HG02970 (cell line): ENCODE data around the gene HS6ST1.
"Not testable (repeated sequence)": the region's sequence is repeated elsewhere in the genome, so short reads cannot be mapped to it uniquely, and the experiment has no call there.

ENCODE experiments used
- ATAC-seq: cut with Tn5 transposase; IDR thresholded peaks from one replicate; pipeline ENCODE4 v1.9.1; 2021; ENCODE audit warnings: mild to moderate bottlenecking, moderate library complexity, moderate number of reproducible peaks; ENCODE audit not compliant: unreplicated experiment, low FRiP score

HS6ST1 gene

GRCh38 chr2:128270672-128271596 is 47.7 kb downstream of the HS6ST1 start:
- no peak for ATAC-seq

GRCh38 chr2:128269990-128270671 is 48.5 kb downstream of the HS6ST1 start:
- no peak for ATAC-seq

DNA sequence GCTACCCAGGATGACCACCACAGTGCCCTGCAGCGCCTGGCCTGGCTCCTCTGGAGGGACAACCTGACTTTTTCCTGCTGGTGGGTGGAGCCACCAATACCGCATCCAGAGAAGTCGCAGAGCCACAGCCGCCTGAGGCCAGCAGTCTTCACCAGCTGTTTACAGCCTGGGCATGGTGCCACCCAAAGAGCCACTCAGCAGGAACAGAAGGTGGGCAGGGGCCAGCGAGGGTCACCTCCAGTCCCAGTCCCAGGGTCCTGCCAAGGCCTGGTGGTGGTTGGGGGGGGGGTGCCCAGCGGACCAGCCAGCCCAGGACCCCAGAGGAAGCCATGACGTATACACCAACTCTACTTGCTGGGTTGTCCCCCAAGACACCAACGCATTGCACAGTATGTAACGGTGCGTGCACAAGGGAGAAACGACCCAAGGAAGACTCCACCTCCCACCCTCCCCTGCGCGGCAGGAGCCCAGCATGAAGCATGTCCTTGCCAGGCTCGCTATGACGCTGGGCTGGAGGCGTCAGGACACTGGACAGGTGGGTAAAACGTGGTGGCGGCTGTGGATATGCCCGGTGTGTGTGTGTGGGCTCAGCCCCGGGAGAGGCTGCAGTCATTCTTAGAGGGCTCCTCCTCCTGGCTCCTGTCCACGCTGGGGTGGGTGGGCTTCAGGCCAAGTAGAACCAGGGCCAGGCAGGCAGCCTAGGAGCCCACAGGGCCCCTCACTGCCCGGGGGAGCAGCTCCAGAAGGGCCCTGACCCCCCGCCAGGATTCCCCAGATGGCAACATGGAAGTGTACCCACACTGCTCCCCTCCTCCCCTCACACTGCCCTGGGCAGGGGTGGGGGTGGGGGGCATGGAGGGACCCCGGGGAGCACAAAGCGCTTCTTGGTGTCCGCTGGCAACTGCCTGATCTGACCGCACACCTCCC is 49.3 kb downstream of the HS6ST1 start:
- no peak for ATAC-seq

DNA sequence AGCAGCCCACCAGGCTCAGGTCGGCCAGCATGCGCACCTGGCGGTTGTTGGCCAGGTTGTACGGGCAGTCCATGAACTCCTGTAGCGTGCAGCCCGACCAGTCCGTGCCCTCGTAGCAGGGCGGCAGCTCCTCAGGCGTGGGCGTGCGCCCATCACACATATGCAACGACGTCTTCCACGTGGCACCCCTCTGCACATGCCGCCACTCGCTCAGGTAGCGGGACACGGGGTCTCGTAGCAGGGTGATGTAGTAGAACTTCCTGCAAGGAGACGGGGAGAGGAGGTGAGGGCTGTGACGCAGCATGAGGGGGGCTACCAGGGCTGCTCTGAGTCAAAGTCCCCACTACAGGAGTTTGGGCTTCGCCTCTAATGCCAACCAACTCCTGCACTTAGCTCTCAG is 50.1 kb downstream of the HS6ST1 start:
- not testable (repeated sequence) for ATAC-seq

DNA sequence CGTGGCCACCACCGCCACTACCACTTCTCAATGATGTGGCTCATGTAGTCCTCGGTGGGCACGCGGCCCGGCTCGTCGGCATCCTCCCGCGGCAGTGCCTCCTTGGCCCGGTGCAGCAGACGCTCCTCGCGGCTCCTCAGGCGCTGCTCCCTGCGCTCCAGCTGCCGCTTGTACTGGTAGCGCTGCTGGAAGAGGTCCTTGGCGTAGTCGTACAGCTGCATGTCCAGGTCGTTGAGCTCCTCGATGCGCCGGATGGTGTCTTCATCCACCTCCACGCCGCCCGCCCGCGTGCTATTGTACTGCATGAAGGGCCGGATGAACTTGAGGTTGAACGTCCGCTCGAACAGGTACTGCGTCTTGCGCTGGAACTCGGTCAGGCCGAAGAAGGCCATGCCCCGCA is 50.5 kb downstream of the HS6ST1 start:
- ATAC-seq = not testable (repeated sequence)

DNA sequence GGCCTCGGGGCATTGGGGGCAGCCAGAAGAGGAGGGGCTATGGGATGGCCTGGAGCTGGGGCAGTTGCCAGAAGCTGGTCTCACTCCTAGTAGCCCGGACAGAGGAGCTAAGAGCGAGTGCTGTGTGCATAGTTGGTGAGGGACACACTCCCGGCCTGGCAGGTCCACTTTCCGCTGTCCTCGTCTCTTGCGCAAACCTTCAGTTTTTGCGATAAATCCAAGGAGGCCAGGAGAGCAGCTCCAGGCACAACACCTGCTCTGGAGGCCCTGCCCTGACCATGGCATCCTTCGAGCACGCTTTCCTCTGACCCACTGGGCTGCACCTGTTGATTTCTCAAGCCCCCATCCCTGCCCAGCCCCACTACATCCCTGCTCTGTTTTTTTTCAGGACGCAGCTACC is 51.0 kb downstream of the HS6ST1 start:
- ATAC-seq = not testable (repeated sequence)

GRCh38 chr2:128267197-128267596 is 51.5 kb downstream of the HS6ST1 start:
- not testable (repeated sequence) for ATAC-seq

DNA sequence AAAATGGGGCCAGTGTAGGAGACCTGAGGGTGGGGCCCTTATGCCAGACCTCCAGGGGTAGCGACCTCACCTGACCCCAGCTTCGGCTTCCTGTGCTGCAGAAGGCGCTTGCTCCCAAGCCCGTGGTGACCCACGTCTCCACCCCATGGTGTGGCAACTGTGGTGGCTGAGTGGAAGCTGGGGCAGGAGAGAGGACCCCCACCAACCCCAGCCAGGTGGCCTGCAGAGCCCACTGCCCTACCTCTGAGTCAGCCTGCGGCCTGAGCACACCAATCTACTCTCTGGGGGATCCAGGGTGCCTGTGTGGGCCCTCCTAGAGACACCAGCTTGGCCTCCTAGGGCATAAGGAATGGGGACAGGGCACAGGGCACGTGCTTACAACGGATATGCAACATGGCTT is 52.2 kb downstream of the HS6ST1 start:
- ATAC-seq = not testable (repeated sequence)

GRCh38 chr2:128265608-128265993 is 53.1 kb downstream of the HS6ST1 start:
- ATAC-seq = not testable (repeated sequence)

DNA sequence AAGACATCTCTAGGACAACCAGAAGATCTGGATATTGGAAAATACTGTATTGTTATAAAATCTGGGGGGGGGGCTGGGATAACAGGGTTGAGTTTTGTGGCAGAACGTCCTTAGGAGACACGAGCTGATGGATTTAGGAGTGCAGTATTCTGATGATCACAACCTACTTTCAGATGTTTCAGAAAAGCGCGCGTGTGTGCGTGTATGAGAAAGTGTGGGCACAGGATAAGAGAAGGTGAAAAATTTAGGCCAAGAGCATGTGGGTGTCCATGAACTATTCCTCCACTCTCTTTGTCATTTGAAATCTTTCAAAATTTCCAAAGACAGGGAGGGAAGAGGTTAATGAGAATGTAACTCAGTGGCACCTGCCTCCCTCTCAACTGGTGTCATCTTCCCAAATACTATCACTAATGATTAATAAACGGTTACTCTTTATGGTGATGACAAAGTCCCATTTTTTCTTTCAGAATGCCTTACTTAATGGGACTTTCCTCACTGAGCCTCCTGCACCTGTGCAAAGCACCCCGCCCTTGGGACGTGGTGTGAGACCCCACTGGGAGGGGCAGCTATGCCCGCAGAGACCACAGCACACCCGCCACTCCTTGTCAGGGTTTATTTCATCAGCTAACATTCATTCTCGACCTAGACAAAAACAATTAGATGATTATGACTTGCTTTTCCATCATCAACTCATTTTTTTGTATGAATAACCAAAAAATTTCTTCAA is 53.6 kb downstream of the HS6ST1 start:
- ATAC-seq = no peak

GRCh38 chr2:128263902-128264331 is 54.8 kb downstream of the HS6ST1 start:
- ATAC-seq = no peak

- ATAC-seq = no peak
These were observed 56.1 kb downstream of the HS6ST1 start for GRCh38 chr2:128262315-128263253.

- ATAC-seq = no peak
These were observed 57.2 kb downstream of the HS6ST1 start for GRCh38 chr2:128261245-128262128.

GRCh38 chr2:128260239-128261138 is 58.2 kb downstream of the HS6ST1 start:
- no peak for ATAC-seq

DNA sequence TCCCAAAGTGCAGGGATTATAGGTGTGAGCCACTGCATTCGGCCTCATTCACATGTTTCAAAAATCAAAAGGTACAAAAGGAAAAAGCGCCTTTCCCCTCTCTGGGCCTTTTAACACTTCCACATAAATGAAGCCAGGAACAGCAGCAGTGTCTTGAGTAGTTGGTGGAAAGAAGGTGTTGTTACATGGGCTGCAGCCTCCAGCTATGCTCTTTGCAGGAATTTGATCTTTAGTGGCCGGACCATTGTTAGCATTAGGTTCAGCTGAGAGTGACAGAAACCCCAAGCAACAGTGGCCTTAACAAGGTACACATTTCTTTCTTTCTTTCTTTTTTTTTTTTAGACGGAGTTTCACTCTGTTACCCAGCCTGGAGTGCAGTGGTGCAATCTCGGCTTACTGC is 59.1 kb downstream of the HS6ST1 start:
- no peak for ATAC-seq

DNA sequence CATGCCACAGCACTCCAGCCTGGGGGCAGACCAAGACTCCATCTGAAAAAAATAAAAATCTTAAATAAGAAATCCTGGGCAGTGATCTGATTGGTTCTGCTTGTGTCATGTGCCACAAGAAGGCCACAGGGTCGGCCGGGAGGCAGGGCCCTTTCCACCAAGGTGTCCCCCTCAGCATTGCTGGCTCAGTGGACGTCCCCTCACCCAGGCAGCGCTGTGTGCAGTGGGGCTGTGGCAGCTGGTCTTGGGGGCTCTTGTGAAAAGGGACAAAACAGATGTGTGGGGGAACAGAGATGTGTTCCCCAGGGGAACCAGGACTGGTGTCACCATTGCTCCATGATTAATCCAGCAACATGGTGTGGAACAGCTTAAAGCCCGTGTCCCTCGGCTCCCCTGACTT is 60.5 kb downstream of the HS6ST1 start:
- ATAC-seq = no peak

DNA sequence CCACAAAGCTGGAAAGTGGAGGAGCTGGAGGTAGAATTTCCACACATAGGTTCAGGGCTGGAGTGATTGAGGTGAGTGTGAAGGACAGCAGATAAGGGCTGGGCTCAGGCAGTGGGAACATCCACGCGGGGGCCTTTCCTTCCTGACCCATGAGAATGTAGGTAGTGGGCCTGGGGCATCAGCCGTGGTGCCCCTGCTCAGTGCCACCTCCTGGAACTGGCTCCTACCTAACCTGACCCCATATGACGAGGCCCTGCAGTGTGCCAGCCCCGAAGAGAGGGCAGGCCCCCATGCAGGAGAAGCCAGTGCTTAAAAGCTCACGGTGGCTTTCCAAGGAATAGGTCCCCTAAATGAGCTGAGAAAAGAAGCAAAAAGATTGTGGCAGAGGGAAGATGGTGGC is 66.2 kb downstream of the HS6ST1 start:
- ATAC-seq = no peak
